Neural cell (in vitro differentiated cells): ENCODE measurements around the gene TIE1. TPM values are rescaled to one million over a fixed set of nuclear protein-coding genes. Genes with fewer than 3 reads are reported as not detected.

Experiments
- H2AFZ ChIP-seq: fragments of 200-600, 300-800 bp; sonication (generic), shearing (Covaris generic); 2 replicates; pipeline ENCODE4 v1.6.0; 2014; ENCODE audit warnings: low read depth, mild to moderate bottlenecking, antibody characterized with exemption, low read length, moderate library complexity
- H3F3A ChIP-seq: fragments of 200-600 bp; shearing (Covaris generic); 2 replicates; pipeline ENCODE4 v1.6.1; 2016; ENCODE audit warnings: mild to moderate bottlenecking, moderate library complexity, mixed read lengths, antibody characterized with exemption, low read length; ENCODE audit not compliant: insufficient read depth, poor library complexity, severe bottlenecking
- H3K27ac ChIP-seq: fragments of 200-600, 300-800 bp; sonication (generic), shearing (Covaris generic); 2 replicates; pipeline ENCODE4 v1.5.1; 2014; ENCODE audit warnings: mild to moderate bottlenecking, low read length, moderate library complexity
- H3K27me3 ChIP-seq: fragments of 300-800, 200-600 bp; sonication (generic), shearing (Covaris generic); 2 replicates; pipeline ENCODE4 v1.6.0; 2014; ENCODE audit warnings: mild to moderate bottlenecking, low read depth, low read length, moderate library complexity; ENCODE audit not compliant: insufficient read depth
- H3K36me3 ChIP-seq: fragments of 300-800, 200-600 bp; sonication (generic), shearing (Covaris generic); 2 replicates; pipeline ENCODE4 v1.5.1; 2014; ENCODE audit warnings: mild to moderate bottlenecking, antibody characterized with exemption, low read length, moderate library complexity; ENCODE audit not compliant: insufficient read depth
- H3K4me2 ChIP-seq: fragments of 300-800, 200-600 bp; sonication (generic), shearing (Covaris generic); 2 replicates; pipeline ENCODE4 v1.6.0; 2014; ENCODE audit warnings: mild to moderate bottlenecking, low read length
- H3K4me3 ChIP-seq: fragments of 300-800, 200-600 bp; sonication (generic), shearing (Covaris generic); 2 replicates; pipeline ENCODE4 v1.5.1; 2014; ENCODE audit warnings: mild to moderate bottlenecking, low read length, moderate library complexity
- H3K79me2 ChIP-seq: fragments of 200-600 bp; shearing (Covaris generic); replicated peaks from 2 replicates; pipeline ENCODE4 v1.6.0; 2014; ENCODE audit warnings: mild to moderate bottlenecking, low read length, moderate library complexity; ENCODE audit not compliant: insufficient read depth
- H3K9ac ChIP-seq: fragments of 300-800, 200-600 bp; sonication (generic), shearing (Covaris generic); 2 replicates; pipeline ENCODE4 v1.6.1; 2016; ENCODE audit warnings: mild to moderate bottlenecking, low read length, mixed read lengths
- H3K9me2 ChIP-seq: fragments of 200-600 bp; shearing (Covaris generic); 2 replicates; pipeline ENCODE4 v1.6.1; 2016; ENCODE audit warnings: mild to moderate bottlenecking, low read length, mixed read lengths; ENCODE audit not compliant: insufficient read depth
- H3K9me3 ChIP-seq: fragments of 200-600, 300-800 bp; sonication (generic), shearing (Covaris generic); 2 replicates; pipeline ENCODE4 v1.6.1; 2016; ENCODE audit warnings: mild to moderate bottlenecking, mixed run types, low read length, moderate library complexity, mixed read lengths
- H4K20me1 ChIP-seq: fragments of 200-600 bp; shearing (Covaris generic); 2 replicates; pipeline ENCODE4 v1.6.1; 2016; ENCODE audit warnings: mild to moderate bottlenecking, mixed run types; ENCODE audit not compliant: insufficient read depth
- CTCF ChIP-seq: fragments of 450-650 bp; IDR thresholded peaks from 2 replicates; pipeline ENCODE4 v1.5.1; 2014; ENCODE audit warnings: antibody characterized with exemption, mild to moderate bottlenecking, moderate library complexity; ENCODE audit not compliant: poor library complexity, severe bottlenecking
- EP300 ChIP-seq: fragments of 450-650 bp; conservative IDR thresholded peaks from 2 replicates; pipeline ENCODE4 v1.6.1; 2014; ENCODE audit warnings: antibody characterized with exemption, mild to moderate bottlenecking, moderate library complexity; ENCODE audit not compliant: poor library complexity, severe bottlenecking
- EZH2 ChIP-seq: fragments of 200-600, 300-800 bp; shearing (Covaris generic), sonication (generic); IDR thresholded peaks from 2 replicates; pipeline ENCODE4 v1.6.1; 2014; ENCODE audit warnings: antibody characterized with exemption, low read length, borderline replicate concordance, mild to moderate bottlenecking; ENCODE audit not compliant: insufficient read depth, poor library complexity, severe bottlenecking
- MXI1 ChIP-seq: fragments of 450-650 bp; conservative IDR thresholded peaks from 2 replicates; pipeline ENCODE4 v1.6.1; 2014; ENCODE audit warnings: antibody characterized with exemption, mild to moderate bottlenecking; ENCODE audit not compliant: poor library complexity, severe bottlenecking
- POLR2AphosphoS5 ChIP-seq: IDR thresholded peaks from 2 replicates; pipeline ENCODE4 v1.6.1; 2012
- RAD21 ChIP-seq: fragments of 450-650 bp; conservative IDR thresholded peaks from 2 replicates; pipeline ENCODE4 v1.6.1; 2014; ENCODE audit warnings: antibody characterized with exemption, mild to moderate bottlenecking, moderate library complexity
- SMC3 ChIP-seq: fragments of 450-650 bp; conservative IDR thresholded peaks from 2 replicates; pipeline ENCODE4 v1.6.1; 2014; ENCODE audit warnings: antibody characterized with exemption, mild to moderate bottlenecking, moderate library complexity; ENCODE audit not compliant: poor library complexity
- TAF1 ChIP-seq: IDR thresholded peaks from 2 replicates; pipeline ENCODE4 v1.6.1; 2012; ENCODE audit warnings: low read depth
- polyA plus RNA-seq: library from polyadenylated mRNA; depleted of rRNA; stranded (reverse); fragments of >200 nt; gene quantifications from 2 replicates; pipeline ENCODE4 v1.2.3, GENCODE V29; 2014
- TF ChIP-seq, protein P1 (sequence below): IDR thresholded peaks from 2 replicates; pipeline ENCODE4 v1.6.1; 2012; ENCODE audit warnings: borderline replicate concordance

TIE1 gene
- polyA plus RNA-seq, 1 donor from 2014 or later = not detected

DNA sequence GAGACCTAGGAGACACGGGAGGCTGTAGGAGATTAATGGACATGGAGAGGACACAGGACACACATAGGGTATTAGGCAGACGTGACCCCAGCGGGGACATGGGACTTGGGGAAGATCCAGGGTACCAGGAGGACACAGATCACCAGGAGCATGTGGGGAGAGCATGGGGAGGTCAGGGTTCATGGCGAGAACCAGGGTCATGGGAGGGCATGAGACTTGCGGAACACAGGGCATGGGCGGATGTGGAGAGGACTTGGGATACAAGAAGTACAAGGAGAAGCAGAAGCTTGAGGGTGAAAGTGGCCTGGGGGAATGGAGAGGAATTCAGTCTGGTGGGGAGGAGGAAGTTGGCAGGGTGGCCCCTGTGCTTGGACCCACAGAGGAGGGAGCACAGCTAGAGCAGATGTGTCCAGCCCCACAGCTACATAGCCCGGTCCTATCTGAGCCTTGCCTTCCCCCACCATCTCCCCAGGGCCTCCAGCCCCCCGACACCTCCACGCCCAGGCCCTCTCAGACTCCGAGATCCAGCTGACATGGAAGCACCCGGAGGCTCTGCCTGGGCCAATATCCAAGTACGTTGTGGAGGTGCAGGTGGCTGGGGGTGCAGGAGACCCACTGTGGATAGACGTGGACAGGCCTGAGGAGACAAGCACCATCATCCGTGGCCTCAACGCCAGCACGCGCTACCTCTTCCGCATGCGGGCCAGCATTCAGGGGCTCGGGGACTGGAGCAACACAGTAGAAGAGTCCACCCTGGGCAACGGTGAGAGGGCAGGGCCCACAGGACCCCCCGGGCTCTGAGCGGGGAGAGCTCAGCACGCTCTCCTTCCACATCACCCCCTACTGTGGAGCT is 12.1 kb downstream of the TIE1 start:
- Histone ChIP-seq H3K9ac (no peak overlapping the region), H3K9me3 (no peaks in the 10 kb centered on the region), H3K4me3 (no peak overlapping the region), H3K27ac (no peak overlapping the region), H3K9me2 (no peaks in the 10 kb centered on the region), H2AFZ (no peak overlapping the region), H3F3A (no peaks in the 10 kb centered on the region), H3K4me2 (no peak overlapping the region), H4K20me1 (no peaks in the 10 kb centered on the region), H3K79me2 (no peaks in the 10 kb centered on the region), H3K27me3 (no peaks in the 10 kb centered on the region), H3K36me3 (no peaks in the 10 kb centered on the region)
- TF ChIP-seq CTCF (no peak), SMC3 (no peak), POLR2AphosphoS5 (no peak), MXI1 (no peak), EP300 (no peak)

GRCh38 chr1:43313771-43314170 is 13.0 kb downstream of the TIE1 start:
- H3K27me3 ChIP-seq = no peaks in the 10 kb centered on the region
- H3K4me3 ChIP-seq = no peak overlapping the region
- no peaks in the 10 kb centered on the region for H3K36me3 ChIP-seq
- no peaks in the 10 kb centered on the region for H3F3A ChIP-seq
- H3K27ac ChIP-seq = no peak overlapping the region
- no peak overlapping the region for H3K4me2 ChIP-seq
- H3K9ac ChIP-seq = no peak overlapping the region
- no peaks in the 10 kb centered on the region for H3K9me2 ChIP-seq
- H2AFZ ChIP-seq = no peak overlapping the region
- TF ChIP-seq, protein P1, sequence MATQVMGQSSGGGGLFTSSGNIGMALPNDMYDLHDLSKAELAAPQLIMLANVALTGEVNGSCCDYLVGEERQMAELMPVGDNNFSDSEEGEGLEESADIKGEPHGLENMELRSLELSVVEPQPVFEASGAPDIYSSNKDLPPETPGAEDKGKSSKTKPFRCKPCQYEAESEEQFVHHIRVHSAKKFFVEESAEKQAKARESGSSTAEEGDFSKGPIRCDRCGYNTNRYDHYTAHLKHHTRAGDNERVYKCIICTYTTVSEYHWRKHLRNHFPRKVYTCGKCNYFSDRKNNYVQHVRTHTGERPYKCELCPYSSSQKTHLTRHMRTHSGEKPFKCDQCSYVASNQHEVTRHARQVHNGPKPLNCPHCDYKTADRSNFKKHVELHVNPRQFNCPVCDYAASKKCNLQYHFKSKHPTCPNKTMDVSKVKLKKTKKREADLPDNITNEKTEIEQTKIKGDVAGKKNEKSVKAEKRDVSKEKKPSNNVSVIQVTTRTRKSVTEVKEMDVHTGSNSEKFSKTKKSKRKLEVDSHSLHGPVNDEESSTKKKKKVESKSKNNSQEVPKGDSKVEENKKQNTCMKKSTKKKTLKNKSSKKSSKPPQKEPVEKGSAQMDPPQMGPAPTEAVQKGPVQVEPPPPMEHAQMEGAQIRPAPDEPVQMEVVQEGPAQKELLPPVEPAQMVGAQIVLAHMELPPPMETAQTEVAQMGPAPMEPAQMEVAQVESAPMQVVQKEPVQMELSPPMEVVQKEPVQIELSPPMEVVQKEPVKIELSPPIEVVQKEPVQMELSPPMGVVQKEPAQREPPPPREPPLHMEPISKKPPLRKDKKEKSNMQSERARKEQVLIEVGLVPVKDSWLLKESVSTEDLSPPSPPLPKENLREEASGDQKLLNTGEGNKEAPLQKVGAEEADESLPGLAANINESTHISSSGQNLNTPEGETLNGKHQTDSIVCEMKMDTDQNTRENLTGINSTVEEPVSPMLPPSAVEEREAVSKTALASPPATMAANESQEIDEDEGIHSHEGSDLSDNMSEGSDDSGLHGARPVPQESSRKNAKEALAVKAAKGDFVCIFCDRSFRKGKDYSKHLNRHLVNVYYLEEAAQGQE = no peak
- no peak for TF ChIP-seq SMC3
- TF ChIP-seq RAD21 = no peak
- no peak for TF ChIP-seq POLR2AphosphoS5
- TF ChIP-seq TAF1 = no peak
- no peak for TF ChIP-seq CTCF
- no peak for TF ChIP-seq EP300
- TF ChIP-seq EZH2 = no peak
- TF ChIP-seq MXI1 = no peak
- no peaks in the 10 kb centered on the region for H3K9me3 ChIP-seq
- no peaks in the 10 kb centered on the region for H3K79me2 ChIP-seq
- no peaks in the 10 kb centered on the region for H4K20me1 ChIP-seq
